T-helper 1 cell (primary cell): ENCODE measurements around the gene SLC16A12.
"Not testable (repeated sequence)": the region's sequence is repeated elsewhere in the genome, so short reads cannot be mapped to it uniquely, and the experiment has no call there.

ENCODE experiments used
- DNase-seq, 5 donors: peaks; one replicate each; pipeline ENCODE4 v3.0.0-alpha.2; 2012 to 2020

SLC16A12 gene

DNA sequence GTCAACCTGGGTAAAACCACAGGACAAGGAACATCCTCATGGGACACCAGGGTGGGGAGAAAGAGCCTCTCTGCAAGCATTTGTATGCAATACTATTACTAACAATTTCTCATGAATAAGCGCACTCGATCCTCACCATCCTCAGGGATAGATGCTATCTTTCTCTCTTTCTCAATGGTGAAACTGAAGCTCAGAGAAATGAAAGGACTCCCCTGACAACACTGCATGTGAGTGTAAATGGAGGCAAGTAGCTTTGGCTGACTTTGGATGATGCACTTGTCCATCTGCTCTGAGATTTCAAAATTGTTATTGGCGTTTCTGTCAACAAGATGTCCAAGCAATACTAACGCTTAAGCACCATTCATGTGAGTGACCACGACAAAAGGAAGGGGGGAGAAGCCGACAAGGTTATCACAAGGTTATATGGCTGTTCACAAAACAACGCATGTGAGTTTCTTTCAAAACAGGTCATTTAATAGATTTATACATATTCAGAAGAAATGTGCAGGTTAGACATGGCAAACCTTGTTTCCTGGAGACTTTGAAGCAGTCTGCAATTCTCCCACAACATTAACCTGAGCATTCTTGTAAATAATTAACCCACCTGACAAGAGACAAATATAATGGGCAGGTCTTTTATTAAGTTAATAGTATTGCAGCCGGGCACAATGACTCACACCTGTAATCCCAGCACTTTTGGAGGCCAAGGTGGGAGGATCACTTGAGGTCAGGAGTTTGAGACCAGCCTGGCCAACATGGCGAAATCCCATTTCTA lies 67.0 kb downstream of the SLC16A12 start:
- DNase-seq: no peak

DNA sequence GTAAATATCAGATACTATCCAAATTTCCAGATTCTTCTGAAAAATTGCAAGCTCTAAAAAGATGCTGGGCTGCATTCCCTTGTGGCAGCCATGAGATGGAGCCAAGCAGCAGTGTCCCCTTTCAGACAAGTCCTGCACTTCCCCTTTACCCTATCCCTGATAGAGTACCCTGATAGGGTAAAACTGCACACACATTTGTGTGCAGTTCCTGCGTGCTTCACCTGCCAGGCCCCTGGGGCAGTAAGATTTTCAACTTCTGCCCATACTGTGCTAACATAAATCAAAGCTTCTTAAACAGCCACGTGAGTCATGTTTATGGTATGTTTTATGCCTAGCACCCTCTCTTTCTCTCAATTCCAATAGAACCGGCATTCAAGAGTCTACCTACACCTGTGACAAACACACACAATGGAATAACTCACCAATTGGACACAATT lies 68.8 kb downstream of the SLC16A12 start:
- no peak for DNase-seq

DNA sequence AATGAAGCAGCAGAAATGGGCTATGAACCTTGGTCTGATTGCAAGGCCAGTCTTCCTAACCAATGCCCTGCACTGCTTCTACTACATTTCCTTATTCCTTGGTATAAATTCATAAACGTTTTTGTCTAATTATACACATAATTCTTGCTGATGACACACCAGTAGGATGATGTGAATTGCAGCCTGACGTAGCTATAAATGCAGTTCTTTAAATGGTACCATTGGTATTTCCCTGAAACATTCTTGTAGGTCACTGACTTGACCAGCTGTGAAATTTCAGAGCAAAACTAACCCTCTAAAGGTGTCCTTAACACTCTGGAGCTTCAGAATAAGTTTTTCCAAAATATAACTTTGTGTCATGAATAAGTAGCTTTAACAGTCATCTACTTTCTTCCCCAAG lies 70.2 kb downstream of the SLC16A12 start:
- DNase-seq: no peak

DNA sequence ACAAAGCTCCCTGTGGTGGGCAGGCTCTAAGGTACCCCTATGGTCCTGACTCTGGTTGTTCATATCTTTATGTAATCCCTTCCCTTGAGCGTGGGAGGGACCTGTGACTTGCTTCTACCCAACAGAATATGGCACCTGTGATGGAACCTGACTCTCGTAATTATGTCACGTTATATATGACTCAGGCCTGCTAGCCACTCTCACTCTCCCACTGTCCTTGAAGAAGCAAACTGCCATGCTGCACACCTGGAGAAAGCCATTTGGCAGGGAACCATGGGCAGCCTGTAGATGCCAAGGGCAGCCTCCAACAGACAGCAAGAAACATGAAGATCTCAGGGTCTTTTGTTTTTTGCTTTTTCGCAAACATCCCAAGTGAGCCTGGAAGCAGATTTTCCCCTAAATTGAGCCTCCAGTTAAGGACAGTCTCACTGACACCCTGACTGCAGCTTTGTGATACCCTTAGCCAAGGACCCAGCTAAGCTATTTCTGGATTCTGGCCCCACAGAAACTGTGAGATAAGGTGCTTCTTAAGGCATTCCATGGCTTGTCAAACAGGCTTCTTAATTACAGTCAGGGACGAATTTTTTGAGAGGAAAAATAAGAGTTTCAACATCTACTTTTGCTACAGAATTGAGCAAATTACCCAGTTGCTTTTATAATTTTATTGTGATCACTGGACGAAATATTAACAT lies 71.4 kb downstream of the SLC16A12 start:
- no peak for DNase-seq

DNA sequence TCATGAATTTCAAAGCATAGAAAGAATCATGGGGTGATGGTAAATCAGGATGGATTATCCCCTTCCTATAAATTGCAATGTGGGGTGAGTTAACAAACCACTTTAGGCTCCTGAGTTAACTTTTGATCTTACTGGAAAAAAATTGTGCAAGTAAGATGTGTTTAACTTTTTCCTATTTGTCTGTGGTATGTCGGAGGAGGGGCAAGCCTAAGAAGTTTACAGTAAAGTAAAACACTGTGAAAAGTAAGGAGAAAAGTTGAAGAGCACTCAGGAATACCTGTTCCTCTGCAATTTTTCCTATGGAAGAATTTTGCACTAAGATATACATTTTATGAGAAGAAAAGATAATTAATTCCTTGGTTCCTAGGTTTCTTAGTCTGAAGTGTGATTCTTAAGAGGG lies 76.6 kb downstream of the SLC16A12 start:
- no peak for DNase-seq

DNA sequence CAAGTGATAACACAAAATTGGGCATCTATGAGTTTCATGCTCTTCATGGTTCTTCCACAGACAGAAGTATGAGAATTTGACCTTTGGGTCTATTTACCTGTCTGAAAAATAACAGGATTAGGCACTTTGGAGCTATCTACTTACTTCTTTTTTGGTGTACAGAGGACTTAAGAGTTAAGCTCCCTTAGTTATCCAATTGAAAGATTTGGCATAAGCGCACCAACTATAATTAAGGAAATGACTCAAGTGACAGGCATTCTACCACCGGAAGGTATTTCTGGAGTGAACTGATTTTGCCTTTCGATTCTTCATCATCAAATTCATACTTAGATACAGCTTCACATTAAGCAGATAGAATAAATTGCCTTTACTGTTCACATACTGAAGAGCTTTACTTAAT lies 77.1 kb downstream of the SLC16A12 start:
- DNase-seq: no peak

DNA sequence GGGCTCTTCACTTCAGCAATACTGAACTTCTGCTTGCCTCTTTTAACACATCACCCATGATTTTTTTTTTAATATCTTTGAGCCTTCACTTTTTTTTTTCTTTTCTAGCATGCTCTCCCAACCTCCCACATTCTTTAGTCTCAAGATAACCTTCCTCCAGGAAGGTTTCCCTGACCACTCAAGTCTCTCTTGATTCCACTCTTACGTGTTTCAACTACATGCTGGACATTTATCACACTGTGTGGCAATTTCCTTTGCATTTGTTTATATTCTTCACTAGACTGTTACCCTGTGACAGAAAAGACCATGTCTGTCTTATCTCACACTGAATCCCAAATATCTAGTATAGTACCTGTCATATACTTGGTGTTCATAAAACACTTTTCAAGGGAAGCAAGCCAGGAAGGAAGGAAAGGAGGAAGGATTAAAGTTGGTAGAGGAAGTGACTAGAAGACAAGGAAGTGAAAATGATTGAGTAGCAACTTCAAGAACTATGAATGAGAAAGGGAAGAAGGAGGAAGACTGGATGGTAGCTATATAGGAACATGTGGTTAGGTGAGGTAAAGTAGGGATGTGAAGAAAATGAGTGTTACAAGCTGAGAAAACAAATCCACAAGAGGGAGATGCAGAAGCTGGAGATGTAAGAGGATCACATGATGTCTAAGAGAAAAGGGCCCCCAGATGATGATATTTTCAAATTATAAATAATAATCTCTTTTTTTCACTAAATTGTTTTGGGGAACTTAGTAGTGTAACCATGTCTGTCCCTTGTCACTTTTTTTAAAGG lies 80.6 kb downstream of the SLC16A12 start:
- no peak for DNase-seq

DNA sequence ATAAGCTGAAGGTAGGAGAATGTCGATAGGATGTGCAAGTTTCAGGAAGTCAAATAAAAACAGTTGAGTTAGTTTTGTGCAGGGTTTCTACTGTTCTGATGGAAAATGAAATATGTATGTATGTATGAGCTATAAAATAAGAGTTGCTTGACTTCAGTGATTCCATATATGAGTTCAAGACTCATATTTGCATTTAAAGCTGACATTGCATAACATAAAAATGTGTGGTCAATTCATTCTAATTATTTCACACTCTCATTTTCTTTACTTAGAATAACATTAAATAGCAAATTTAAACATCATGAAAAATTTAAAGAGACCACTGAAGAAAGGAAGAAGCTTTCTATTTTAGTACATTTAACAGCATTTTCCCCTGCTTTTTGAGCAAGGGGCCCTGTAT lies 83.2 kb downstream of the SLC16A12 start:
- DNase-seq: no peak

DNA sequence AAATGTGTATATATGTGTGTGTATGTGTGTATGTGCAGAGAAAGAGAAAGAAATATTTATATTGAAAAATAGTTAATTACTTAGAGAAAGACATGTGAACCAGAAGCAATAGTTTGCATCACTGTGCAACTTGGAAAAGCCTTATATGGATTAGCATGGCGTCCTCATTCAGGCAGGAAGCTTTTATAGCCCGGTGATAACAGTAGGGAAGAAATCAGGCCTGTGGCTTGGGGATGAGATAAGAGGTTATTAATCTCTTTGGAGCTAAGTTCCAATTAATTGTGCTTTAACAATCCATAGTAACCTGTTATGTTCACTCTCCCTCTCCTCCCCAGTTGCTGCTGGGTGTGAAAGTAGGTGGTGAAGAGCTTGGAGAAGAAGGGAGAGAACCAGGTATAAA lies 84.5 kb downstream of the SLC16A12 start:
- no peak for DNase-seq

DNA sequence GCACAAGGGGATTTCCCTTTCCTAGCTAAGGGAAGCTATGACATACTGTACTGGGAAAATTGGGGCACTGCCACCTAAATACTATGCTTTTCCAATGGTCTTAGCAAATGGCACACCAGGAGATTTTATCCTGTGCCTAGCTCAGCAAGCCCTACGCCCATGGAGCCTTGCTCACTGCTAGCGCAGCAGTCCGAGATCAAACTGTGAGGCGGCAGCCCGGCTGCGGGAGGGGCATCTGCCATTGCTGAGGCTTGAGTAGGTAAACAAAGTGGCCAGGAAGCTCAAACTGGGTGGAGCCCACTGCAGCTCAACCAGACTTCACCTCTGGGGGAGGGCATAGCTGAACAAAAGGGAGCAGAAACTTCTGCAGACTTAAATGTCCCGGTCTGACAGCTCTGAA lies 90.6 kb downstream of the SLC16A12 start:
- DNase-seq: not testable (repeated sequence)

DNA sequence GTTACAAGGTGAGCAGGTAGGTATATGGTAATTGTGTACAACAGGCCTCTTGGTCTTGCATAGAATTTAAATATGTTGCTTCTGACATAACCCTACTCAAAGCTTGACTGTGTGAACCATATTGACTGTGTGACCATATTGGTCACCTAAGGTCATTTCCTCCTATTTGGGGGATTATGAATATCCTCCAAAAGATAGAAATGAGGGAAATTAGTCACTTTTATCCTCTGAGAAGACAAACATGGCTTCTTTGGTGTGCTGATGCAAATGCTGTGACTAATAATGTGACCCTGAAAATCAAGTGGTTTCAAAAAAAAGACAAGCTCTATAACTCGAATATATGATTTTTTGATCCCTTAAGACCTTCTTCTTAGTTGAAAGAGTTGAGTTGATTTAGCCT lies 93.1 kb downstream of the SLC16A12 start:
- no peak for DNase-seq

DNA sequence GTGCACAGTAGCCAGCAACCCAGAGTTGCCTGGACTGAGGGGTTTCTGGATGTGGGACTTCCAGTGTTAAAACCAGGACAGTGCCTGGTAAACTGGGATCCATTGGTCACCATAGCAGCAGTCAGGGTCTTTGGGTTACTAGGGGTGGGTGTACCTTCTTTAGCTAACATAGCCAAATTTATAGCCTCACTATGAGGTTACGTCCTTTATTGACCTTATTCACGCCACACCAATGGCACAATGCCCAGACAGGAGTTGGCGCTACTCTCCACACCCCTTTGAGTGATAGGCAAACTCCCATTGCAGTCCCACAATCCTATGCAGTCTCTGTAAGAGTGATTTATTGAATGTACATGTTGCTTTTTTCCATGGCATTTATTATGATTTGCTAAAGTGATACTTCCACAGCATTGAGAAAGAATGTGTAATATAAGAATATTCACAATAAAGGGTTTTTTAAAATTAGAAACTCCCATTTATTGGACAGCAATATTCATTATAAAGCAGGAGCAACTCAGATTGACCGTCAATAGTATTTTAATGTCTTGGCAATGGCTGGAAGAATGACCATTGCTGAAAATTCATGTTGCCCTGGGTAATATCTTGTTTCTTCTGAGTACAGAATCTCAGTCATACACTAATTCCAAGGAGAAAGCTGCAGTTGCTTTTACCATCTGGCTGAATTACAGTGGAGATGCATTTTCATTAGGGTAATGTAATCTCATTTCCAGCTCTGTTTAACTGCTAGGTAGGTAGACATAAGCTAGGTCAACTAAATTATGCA lies 95.0 kb downstream of the SLC16A12 start:
- no peak for DNase-seq

DNA sequence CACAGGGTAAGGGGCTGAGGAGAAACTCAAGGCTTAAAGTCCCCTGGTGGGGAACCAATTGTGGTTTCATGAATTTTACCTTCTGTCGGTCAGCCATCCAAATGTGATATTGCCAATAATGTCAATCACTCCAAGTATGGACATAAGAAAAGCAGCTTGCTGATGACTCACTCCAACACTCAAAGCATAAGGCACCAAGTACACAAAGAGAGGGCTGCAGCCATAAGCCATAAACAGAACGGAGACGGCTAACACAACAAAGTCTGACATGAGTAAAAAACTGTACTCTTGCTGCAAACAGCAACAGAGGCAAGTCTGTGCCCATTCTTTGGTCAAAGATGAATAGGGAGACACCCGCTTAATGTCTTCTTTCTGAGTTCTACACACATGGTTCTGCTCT lies 96.9 kb downstream of the SLC16A12 start:
- DNase-seq: no peak

DNA sequence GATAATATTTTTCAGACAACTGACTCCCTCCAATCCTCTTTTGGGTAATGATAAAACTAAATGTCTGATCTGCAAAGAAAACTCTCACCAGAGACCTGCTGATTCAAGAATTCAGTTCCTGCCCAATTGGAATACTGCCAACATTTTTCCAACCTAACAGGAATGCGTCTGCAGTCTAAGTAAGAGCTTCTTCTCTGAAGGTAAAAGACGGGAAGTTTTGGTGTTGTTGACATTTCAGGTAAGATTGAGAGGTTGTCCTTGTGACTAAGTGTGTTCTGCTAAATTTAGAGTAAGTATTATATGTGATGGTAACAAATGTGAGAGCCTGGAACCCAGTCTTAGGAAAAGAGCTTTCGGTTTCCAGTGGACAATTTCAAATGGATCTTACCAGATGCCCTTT lies 103.4 kb downstream of the SLC16A12 start:
- no peak for DNase-seq

DNA sequence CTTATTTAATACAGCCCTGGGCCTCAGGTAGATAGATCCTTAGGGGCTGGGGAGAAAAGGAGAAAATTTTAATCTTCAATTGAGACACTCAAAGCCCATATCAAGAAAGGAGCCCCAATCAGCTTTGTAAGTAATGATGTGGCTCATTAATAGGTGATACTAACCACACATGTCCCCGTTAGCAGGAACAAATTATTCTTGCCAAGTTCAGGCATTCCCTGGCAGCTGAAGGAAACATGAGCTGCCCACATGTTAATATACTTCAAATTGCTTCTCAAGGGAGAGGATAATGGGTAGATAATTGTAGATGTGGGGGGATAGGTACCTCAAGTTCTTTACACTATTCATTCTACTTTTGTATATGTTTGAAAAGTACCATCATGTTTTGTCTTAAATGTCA lies 106.5 kb downstream of the SLC16A12 start:
- no peak for DNase-seq

DNA sequence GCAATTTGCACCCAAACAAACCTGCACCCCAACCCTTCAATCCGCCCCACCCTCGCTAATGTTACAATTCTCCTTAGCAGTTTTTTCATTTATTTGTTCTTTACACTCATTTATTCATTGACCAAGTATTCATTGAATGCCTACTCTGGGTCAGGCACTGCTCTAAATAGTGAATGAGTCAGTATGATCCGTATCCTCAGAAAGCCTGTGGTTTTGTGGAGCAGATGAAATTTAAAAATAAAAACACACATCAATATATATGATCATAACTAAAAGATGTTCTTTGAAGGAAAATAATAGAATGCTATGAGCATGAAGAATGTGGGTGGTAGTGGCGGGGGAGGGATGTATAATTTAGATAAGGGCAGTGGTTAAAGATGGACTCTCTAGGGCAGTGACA lies 107.8 kb downstream of the SLC16A12 start:
- DNase-seq: no peak

DNA sequence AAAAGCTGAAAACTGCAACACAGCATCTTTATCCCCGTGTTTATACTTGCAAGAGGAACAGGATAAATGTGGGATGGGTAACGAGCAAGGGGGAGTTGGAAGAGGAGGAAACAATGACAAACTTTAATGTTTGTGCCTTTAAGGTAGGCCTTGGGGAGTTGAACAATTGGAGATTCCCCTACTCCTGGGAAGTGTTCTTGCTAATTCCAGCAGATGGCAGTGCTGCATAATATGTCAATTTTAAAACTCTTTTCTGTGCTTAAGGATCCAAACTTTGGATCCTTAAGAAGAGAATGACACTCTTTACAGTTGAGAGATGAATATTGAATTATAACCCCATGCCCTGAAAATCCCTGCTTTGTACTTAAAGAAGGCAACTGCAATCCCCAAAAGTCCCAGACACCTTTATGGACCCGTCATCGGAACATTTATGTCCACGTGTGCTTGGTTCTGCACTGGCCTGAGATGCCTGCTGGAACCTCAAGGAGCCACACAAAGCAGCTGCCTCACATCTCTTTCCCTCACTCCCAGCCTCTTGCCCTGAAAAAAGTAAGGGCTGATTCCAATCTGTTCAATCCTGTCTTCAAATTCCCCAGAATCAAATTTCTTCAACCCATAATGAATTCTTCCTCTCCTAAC lies 109.0 kb downstream of the SLC16A12 start:
- DNase-seq: peak in 1 of 5 donors; percentile 20

DNA sequence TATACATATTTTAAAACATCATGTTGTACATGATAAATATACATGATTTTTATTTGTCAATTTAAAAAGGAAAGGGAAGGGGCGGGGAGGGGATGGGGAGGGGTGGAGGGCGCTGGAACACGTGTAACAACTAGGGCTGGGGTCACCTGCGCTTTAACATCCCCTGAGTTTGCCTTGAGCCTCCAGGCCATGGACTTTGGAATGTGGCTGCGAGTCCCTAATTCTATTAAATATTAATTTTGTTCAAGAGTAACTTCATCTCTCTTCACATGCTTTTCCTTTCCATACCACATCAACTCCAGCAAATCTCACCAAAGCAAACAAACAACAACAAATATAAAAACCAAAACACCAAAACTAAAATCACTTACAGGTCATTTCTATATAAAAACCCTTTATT lies 110.4 kb downstream of the SLC16A12 start:
- no peak for DNase-seq

DNA sequence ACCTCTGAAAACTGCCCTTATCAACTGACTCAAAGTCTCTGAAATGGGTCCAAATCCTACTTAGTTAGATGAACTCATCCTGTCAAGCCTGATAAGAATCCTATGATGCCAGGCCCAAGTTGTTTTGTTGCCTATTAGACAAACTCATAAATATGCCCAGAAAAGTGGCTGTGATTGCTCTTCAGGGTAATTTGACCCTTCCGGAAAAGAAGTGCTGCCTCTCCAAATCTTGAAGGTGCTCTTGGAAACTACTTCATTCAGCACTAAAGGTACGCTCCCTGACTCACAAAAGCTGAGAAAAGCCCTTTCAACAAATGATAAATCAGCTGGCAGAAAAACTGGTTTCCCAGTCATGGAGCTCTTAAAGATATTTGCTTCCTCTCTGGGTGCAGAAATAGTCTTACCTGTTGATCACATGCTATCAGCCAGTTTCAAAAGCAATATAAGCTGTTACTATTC lies 114.3 kb downstream of the SLC16A12 start:
- DNase-seq: no peak

DNA sequence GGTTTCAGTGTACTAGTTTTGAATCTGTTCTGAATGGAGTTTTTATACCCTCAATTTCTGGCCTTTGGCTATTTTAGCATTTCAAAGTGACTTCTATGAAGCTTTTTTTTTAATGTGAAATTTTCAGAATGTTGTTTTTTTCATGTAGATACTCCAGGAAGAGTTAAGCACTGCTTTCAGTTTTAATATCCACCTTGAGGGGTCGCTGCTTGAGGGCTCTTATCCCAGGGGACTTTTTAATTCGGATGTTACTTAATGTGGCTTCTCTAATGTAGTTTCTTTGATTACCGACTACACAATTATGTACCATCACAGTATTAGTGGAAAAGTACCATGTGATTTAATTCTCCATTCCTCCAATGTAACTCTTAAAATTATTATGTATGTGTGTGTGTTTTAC lies 115.8 kb downstream of the SLC16A12 start:
- peak in 1 of 5 donors; percentile 20 for DNase-seq

DNA sequence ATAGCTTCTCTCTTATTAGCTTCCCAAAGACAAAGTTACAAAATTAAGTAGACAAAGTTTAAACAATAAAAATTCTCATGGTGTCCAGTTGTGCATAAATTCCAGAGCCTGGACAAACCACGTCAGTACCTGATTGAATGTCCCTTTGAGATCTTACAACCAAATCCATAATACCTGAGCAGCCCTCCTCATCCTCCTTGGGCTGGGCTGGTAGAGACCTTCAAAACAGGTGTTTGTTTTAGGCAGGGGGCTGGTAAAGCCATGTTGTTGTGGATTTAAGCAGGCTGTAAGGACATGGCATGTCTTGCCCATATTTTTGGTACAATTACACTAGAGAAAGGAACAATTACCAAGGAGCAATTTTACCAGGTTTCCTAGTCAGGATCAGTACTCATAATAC lies 118.9 kb downstream of the SLC16A12 start:
- no peak for DNase-seq
